MM.1S (cell line): ENCODE data around the gene GJA3.

Source experiments
- DNase-seq: peaks from one replicate; pipeline ENCODE4 v3.0.0-alpha.2; 2015
- H2AFZ ChIP-seq: fragments of 300-600 bp; sonication (generic); 2 replicates; pipeline ENCODE4 v1.6.0; 2016; ENCODE audit warnings: antibody characterized with exemption, low read length
- H3F3A ChIP-seq: fragments of 300-600 bp; sonication (generic); 2 replicates; pipeline ENCODE4 v1.6.1; 2016; ENCODE audit warnings: mild to moderate bottlenecking, antibody characterized with exemption, low read length, moderate library complexity, mixed read lengths; ENCODE audit not compliant: insufficient read depth
- H3K27ac ChIP-seq: fragments of 300-600 bp; sonication (generic); 2 replicates; pipeline ENCODE4 v1.5.1; 2016; ENCODE audit warnings: mild to moderate bottlenecking, low read length
- H3K27me3 ChIP-seq: fragments of 300-600 bp; sonication (generic); replicated peaks from 2 replicates; pipeline ENCODE4 v1.6.0; 2016; ENCODE audit warnings: low read length; ENCODE audit not compliant: insufficient read depth
- H3K36me3 ChIP-seq: fragments of 300-600 bp; sonication (generic); replicated peaks from 2 replicates; pipeline ENCODE4 v1.6.1; 2016; ENCODE audit warnings: mild to moderate bottlenecking, low read length, mixed read lengths; ENCODE audit not compliant: insufficient read depth
- H3K4me1 ChIP-seq: fragments of 300-600 bp; sonication (generic); 2 replicates; pipeline ENCODE4 v1.6.1; 2016; ENCODE audit warnings: low read length, mixed read lengths
- H3K4me2 ChIP-seq: fragments of 300-600 bp; sonication (generic); 2 replicates; pipeline ENCODE4 v1.6.0; 2016; ENCODE audit warnings: low read depth, low read length
- H3K4me3 ChIP-seq: fragments of 300-600 bp; sonication (generic); 2 replicates; pipeline ENCODE4 v1.5.1; 2016; ENCODE audit warnings: low read length, mixed read lengths
- H3K79me2 ChIP-seq: fragments of 300-600 bp; sonication (generic); 2 replicates; pipeline ENCODE4 v1.6.1; 2016; ENCODE audit warnings: mixed run types, low read length, mixed read lengths
- H3K9ac ChIP-seq: fragments of 300-600 bp; sonication (generic); 2 replicates; pipeline ENCODE4 v1.6.1; 2016; ENCODE audit warnings: low read length, mixed read lengths
- H3K9me2 ChIP-seq: fragments of 300-600 bp; sonication (generic); replicated peaks from 2 replicates; pipeline ENCODE4 v1.6.1; 2016; ENCODE audit warnings: mild to moderate bottlenecking, low read length, mixed read lengths; ENCODE audit not compliant: insufficient read depth
- H3K9me3 ChIP-seq: fragments of 300-600 bp; sonication (generic); replicated peaks from 2 replicates; pipeline ENCODE4 v1.6.1; 2016; ENCODE audit warnings: mild to moderate bottlenecking, low read length, mixed read lengths; ENCODE audit not compliant: insufficient read depth
- H4K20me1 ChIP-seq: fragments of 300-600 bp; sonication (generic); 2 replicates; pipeline ENCODE4 v1.6.1; 2016; ENCODE audit warnings: mild to moderate bottlenecking, low read length, moderate library complexity, mixed read lengths; ENCODE audit not compliant: insufficient read depth
- EZH2 ChIP-seq: fragments of 300-600 bp; sonication (generic); optimal IDR thresholded peaks from 2 replicates; pipeline ENCODE3; 2017; ENCODE audit warnings: low read depth, mild to moderate bottlenecking, antibody characterized with exemption, low read length, mixed read lengths
- EZH2phosphoT487 ChIP-seq: fragments of 300-600 bp; sonication (generic); IDR thresholded peaks from 2 replicates; pipeline ENCODE4 v1.6.1; 2018; ENCODE audit warnings: antibody characterized with exemption, low read length
- TF ChIP-seq, protein P1 (sequence below): fragments of 300-600 bp; sonication (generic); IDR thresholded peaks from 2 replicates; pipeline ENCODE4 v1.5.1; 2016; ENCODE audit warnings: antibody characterized with exemption, low read length, mixed read lengths

Gene GJA3

DNA sequence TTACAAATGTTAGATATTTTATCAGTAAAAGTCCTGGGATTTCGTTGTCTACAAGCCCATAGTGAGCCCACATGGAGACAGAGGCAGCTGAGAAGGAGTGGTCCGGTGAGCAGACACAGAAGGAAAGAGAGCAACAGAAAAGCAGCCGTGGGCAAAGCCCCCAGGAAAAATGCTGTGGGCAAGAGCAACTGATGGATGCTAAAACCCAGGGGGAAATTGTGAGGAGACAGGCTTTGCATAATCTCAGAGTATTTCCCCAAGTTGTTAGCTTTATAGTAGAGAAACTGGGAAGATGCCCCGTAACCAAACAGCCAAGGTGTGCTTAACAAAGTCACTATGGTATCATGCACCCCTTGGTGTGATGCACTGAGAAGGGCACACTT lies 35.1 kb downstream of the GJA3 start:
- Histone ChIP-seq H2AFZ (no peak overlapping the region), H3K4me2 (no peak overlapping the region), H3K4me1 (0 out of 2 replicates have a peak, but pooled peaks cover 4% of the 10 kb centered on the region), H3K27ac (no peak overlapping the region), H3K4me3 (no peak overlapping the region), H3K27me3 (no peaks in the 10 kb centered on the region), H3K9me3 (no peaks in the 10 kb centered on the region), H3K9me2 (no peaks in the 10 kb centered on the region), H3K9ac (no peak overlapping the region), H3K36me3 (no peaks in the 10 kb centered on the region), H3K79me2 (no peaks in the 10 kb centered on the region), H4K20me1 (no peaks in the 10 kb centered on the region), H3F3A (no peaks in the 10 kb centered on the region)
- TF ChIP-seq, protein P1, sequence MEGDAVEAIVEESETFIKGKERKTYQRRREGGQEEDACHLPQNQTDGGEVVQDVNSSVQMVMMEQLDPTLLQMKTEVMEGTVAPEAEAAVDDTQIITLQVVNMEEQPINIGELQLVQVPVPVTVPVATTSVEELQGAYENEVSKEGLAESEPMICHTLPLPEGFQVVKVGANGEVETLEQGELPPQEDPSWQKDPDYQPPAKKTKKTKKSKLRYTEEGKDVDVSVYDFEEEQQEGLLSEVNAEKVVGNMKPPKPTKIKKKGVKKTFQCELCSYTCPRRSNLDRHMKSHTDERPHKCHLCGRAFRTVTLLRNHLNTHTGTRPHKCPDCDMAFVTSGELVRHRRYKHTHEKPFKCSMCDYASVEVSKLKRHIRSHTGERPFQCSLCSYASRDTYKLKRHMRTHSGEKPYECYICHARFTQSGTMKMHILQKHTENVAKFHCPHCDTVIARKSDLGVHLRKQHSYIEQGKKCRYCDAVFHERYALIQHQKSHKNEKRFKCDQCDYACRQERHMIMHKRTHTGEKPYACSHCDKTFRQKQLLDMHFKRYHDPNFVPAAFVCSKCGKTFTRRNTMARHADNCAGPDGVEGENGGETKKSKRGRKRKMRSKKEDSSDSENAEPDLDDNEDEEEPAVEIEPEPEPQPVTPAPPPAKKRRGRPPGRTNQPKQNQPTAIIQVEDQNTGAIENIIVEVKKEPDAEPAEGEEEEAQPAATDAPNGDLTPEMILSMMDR = no peak
- TF ChIP-seq EZH2 = no peak
- TF ChIP-seq EZH2phosphoT487 = no peak
- no peak for DNase-seq

DNA sequence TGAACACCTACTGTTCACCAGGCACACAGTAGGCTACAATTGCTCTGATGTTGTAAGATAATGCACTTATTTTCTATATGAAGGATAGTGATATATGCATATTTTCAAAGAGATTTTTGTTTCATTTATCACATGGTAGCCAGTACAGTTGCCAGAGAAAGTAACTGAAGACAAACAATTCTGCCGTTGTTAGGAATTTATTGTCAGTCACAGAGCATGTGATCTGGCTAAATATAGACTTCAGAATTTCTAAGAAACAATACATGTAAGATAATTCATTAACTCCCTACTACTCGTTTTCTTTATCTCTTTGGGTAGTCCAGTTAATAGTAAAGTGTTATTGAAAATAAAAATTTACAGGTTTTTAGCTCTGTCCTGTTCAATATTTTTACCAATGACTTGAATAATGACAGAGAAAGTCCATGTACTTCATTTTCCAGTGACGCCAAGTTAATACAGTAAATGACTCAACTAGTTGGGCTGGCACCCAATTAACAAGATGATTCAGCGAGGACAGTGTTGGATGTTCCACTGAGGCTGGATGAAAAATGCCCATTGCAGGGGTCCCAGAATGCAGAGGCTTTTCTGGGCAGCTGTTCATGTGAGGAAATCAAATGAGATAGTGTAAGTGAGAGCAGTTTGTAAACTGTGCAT lies 35.6 kb downstream of the GJA3 start:
- no peaks in the 10 kb centered on the region for H3K27me3 ChIP-seq
- H2AFZ ChIP-seq = no peak overlapping the region
- no peak overlapping the region for H3K4me2 ChIP-seq
- H3K79me2 ChIP-seq = no peaks in the 10 kb centered on the region
- H3K27ac ChIP-seq = no peak overlapping the region
- H4K20me1 ChIP-seq = no peaks in the 10 kb centered on the region
- H3K4me3 ChIP-seq = no peak overlapping the region
- H3K4me1 ChIP-seq = 0 out of 2 replicates have a peak, but pooled peaks cover 4% of the 10 kb centered on the region
- TF ChIP-seq, protein P1 = no peak
- no peak for TF ChIP-seq EZH2phosphoT487
- TF ChIP-seq EZH2 = no peak
- peaks cover 2% of the 10 kb centered on the region for H3F3A ChIP-seq
- H3K9me2 ChIP-seq = no peaks in the 10 kb centered on the region
- H3K36me3 ChIP-seq = no peaks in the 10 kb centered on the region
- no peaks in the 10 kb centered on the region for H3K9me3 ChIP-seq
- DNase-seq = no peak
- H3K9ac ChIP-seq = no peak overlapping the region

DNA sequence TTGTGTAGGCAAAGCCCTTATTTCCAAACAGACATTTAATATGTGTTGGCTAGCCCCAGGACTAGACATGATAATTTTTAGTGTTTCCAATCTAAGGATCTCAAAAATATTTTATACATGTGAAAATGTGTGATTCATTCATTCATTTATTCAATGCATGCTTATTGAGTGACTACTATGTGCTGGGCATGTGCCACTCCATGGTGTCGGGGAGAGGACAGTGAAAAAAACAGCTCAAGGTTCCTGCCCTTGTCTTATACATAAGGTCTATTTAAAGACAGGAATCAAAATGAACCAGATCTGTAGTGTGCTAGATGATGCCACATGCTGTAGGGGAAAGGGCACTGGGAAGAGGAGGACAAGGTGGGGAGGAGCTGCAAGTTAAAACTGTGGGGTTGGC lies 36.5 kb downstream of the GJA3 start:
- Histone ChIP-seq H3K9ac (no peak overlapping the region), H4K20me1 (no peaks in the 10 kb centered on the region), H3K27ac (no peak overlapping the region), H3K9me3 (no peaks in the 10 kb centered on the region), H3K27me3 (no peaks in the 10 kb centered on the region), H3K4me1 (peaks cover 10% of the 10 kb centered on the region), H3F3A (peaks cover 10% of the 10 kb centered on the region), H2AFZ (no peak overlapping the region), H3K36me3 (no peaks in the 10 kb centered on the region), H3K4me3 (no peak overlapping the region), H3K79me2 (no peaks in the 10 kb centered on the region), H3K9me2 (no peaks in the 10 kb centered on the region), H3K4me2 (no peak overlapping the region)
- TF ChIP-seq EZH2phosphoT487 (no peak), EZH2 (no peak)
- TF ChIP-seq, protein P1 = no peak
- no peak for DNase-seq
